ENCODE measurements around the gene ZNF804B.

Gene ZNF804B

DNA sequence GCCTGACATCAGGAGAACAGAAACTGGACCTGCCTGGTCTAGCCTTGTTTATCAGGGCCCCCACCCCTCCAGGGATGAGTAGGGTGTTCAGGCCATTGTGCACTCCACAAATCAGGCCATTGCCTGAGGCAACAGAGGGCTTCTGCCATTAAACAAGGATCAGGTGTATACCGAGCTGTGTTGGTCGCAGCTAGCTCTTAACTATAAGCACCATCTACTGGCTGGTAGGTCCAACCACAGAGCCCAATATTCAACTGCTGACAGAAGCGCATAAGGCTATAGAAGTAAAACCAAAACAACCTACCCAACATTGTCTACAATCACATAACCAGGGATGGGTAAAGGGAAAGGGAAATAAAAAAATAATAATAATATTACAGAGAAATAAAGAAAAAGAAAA is 487.7 kb downstream of the ZNF804B start:
- no peak for DNase-seq (ENCODE audit: low read depth in 3 of 3, low spot score in 1 of 3)

DNA sequence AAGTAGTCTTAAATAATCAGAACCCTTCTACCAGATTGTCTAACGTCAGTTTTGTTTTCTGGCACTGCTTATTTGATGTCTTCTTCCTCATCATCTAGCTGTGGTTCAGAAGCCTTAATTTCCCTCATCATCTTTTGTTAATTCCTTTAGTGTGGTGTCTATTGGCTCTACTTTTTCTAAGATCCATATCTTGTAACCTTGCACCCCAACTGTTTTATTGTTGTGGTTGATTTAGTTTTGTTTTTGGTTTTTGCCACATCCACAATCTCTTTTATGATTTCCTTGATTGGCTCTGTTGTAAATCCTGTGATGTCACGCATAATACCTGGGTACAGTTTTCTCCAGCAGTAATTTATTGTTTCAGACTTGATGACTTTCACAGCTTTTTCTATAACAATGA is 499.6 kb downstream of the ZNF804B start:
- DNase-seq (ENCODE audit: low read depth in 3 of 3, low spot score in 1 of 3), result no peak

DNA sequence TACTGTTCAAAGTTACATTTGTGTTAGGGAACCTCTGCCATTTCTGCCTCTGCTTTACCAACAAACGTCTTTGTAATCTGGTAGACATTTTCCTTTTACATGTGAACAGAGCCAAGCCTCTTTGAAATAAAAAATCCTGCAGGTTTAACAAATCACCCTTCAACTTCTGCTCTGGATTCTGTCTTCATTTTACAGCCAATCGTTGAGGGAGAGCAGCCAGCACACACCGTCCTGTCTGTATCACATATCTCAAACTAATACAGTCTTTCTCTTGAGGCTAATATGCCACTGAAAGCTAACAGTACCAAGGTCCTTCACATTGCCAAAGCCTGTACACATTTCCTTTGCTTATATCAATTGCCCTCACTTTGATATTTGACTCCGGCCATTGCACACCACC is 504.6 kb downstream of the ZNF804B start:
- no peak for DNase-seq (ENCODE audit: low read depth in 3 of 3, low spot score in 1 of 3)

DNA sequence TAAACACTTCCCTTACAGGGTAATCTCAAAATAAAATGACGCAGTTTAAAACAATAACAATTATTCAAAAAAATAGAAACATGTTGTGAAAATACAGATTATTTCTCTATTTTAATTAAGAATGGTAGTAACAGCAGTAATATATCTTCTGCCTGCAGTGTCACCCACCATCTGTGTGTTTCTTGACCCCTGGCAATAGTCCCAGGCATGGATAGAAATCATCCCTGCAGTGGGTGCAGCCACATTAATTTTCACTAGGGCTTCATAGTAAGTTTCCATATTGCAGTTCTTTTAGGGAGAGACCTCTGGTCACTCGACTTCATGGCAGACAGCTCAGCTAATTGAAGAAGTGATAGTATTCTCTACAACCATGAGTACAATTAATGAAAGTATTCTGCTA is 506.1 kb downstream of the ZNF804B start:
- no peak for DNase-seq (ENCODE audit: low read depth in 3 of 3, low spot score in 1 of 3)

DNA sequence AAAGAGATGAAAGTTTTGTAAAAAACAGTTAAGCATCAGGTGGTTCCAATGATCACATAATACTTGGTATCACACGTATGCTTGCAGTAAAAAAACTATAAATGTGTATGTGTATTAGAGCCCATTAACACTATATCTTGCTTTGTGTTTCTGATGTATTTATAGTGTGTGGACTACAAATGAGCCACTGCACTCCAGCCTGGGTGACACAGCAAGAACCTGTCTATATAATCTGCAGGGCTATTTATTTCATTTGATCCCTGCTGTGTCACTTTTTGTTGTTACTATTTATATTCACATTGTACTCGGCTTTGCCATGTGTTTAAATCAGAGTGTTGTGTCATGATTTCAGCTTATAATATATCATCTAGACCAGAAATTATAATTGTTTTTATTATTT is 523.8 kb downstream of the ZNF804B start:
- DNase-seq (ENCODE audit: low read depth in 3 of 3, low spot score in 1 of 3), result no peak

DNA sequence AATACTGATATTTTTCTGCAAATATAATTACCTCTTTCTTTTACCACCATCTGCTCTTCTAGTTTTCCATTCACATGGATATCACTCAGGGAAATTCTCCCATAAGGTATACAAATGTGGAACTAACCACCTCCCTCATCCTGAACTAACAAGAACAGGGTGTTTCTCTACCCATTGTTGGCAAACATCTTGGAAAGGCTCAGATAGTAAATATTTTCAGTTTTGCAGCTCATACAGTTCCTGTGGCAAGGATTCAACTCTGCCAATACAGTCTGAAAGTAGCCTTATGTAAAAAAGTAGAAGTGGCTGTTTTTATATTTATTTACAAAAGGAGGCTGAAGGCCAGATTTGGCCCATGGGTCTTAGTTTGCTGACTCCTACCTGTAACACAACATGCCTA is 549.0 kb downstream of the ZNF804B start:
- no peak for DNase-seq (ENCODE audit: low read depth in 3 of 3, low spot score in 1 of 3)

DNA sequence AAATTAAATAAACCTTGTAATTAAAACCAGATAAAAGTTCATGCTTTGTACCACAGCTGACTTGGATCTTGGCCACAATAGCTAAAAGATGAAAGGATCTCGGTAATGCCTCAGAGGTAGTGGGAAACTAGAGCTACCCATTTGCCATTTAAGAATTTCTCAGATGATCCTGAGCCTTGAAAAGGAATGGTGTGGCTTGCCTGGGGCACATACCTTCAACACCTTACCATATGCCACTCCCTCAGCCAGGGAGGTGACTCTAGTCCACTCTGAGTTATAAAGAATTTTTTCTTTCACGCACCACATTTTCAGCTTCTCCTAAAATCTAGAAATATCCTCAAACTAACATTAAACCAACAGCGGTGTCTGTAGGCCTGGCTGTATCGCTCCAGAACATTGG is 552.4 kb downstream of the ZNF804B start:
- no peak for DNase-seq (ENCODE audit: low read depth in 3 of 3, low spot score in 1 of 3)

DNA sequence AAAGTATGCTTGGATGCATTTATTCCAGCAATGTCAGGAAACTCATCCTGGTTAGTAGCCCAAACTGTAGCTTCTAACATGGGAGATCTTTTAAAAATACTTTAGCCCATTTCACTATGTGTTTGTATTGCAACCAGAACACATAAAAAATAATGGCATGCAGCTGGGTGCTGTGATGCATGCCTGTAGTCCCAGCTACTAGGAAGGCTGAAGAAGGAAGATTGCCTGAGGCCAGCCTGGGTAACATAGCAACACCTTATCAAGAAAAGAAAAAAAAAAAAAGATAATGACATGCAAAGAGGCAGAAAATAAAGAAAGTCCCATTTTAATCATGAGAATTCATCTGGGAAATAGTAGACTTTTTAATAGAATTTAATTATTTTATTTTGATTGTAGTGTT is 553.1 kb downstream of the ZNF804B start:
- DNase-seq (ENCODE audit: low read depth in 3 of 3, low spot score in 1 of 3), result no peak

DNA sequence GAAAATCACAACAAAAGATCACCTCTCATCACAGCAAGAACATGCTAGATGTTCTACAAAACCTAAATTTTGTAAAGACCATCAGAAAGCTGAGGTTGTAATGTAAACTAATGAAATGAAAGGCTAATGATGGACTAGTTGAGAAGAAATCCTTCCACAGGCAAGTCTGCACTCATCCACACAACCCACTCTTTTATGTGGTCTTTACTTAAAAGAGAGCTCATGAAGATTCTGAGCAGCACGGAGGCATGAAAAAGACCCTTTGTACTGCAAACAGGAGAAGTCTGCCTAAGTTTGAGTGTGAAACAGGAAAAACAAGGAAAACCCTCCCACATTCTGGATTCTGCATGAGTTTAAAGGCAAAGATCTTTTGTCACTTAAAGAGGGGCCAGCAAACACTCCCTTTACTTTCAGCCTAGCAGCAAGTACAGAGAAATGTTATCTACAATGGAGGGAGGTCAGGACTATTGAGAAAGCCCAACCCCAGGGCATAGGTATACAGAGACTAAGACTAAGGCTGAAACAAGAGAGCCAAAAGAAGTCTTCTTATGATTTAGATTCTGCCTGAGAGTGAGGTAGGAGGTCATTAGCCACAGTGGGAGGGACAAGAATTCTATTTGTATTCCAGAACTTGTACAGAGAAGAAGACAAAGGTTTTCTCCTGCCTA is 557.2 kb downstream of the ZNF804B start:
- DNase-seq (ENCODE audit: low read depth in 3 of 3, low spot score in 1 of 3), result no peak

DNA sequence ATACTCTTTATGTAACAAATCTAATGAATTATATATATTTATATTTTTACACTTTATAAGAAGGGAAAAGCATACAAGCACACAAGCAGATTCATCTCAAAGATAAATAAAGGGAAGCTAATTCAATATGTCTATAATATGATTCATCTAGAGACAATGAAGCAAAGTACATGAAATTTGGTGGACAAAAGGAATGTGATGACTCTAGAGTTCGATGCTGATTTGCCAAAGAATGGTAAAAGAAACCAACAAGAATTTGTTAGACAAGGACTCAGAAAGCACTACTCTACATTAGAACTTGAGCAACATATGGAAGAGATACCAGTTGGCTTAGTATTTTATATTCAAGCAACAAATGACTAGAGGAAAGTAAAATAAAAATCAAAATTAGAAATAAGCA is 572.5 kb downstream of the ZNF804B start:
- DNase-seq (ENCODE audit: low read depth in 3 of 3, low spot score in 1 of 3), result no peak

DNA sequence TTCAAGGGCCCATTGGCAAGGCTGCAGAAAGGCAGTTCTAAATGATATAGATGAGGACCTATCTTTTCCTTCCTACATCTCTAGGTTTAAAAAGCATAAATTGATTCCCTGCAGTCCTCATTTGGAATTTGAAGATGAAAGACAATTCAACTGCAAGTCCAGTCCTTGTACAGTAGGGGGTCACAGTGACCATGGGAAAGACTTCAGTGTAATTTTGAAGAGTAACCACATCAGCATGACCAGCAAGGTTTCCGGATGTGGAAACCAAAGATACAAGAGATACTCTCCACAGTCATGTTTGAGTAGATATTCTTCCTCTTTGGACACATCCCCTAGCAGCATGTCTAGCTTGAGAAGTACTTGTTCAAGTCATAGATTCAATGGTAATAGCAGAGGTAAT is 575.3 kb downstream of the ZNF804B start:
- DNase-seq (ENCODE audit: low read depth in 3 of 3, low spot score in 1 of 3), result no peak

DNA sequence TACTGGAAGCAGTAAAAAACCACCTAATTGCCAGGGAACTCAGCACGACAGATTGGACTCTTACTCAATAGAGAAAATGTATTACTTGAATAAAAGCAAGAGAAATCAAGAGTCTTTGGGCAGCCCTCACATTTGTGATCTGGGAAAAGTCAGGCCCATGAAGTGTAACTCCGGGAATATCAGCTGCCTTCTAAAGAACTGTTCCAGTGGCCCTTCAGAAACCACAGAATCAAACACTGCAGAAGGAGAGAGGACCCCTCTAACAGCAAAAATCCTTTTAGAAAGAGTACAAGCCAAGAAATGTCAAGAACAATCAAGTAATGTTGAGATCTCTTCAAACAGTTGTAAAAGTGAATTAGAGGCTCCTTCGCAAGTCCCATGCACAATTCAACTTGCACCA is 576.0 kb downstream of the ZNF804B start:
- no peak for DNase-seq (ENCODE audit: low read depth in 3 of 3, low spot score in 1 of 3)

DNA sequence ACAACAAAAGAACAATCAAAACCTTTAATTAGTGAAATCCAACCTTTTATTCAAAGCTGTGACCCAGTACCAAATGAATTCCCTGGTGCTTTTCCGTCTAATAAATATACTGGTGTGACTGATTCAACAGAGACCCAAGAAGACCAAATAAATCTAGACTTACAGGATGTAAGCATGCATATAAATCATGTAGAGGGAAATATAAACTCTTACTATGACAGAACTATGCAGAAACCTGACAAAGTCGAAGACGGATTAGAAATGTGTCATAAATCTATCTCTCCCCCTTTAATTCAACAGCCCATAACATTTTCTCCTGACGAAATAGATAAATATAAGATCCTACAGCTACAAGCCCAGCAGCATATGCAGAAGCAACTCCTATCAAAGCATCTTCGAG is 576.6 kb downstream of the ZNF804B start:
- DNase-seq (ENCODE audit: low read depth in 3 of 3, low spot score in 1 of 3), result no peak

DNA sequence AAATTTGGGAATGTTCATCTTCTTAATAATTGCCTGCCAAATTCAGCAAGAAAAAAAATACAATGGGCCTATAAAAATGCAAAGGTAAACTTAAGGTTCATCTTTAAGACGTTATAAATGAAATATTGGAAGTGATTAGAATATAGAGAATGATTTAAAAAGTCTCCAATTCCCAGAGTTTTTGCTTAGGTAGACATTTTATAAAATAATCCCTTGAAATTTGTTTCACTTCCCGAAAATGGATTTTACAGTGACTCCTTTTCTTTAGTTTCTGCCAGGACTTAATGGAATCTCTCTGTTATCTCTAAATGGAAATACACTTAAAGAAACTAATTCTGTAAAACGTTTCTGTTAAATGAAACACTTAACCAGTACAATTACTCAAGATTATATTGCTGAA is 580.2 kb downstream of the ZNF804B start:
- no peak for DNase-seq (ENCODE audit: low read depth in 3 of 3, low spot score in 1 of 3)

DNA sequence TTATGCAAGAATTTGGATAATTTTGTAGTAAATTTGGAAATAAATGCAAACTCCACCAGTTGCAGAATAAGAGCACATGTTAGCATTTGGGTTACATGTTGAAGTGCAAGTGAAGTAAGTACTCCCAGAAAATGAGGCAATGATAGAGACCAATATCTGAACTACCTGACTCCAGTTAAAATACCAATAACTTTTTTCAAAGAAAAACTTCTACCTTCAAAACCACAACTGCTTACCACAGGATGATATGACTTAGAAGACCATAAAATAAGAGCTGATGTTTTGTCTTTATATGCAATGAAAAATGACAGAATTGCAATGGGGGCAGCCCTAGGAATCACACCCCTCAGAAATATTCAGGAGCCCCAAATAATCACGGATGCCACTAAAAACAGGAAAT is 597.6 kb downstream of the ZNF804B start:
- DNase-seq (ENCODE audit: low read depth in 3 of 3, low spot score in 1 of 3), result no peak

DNA sequence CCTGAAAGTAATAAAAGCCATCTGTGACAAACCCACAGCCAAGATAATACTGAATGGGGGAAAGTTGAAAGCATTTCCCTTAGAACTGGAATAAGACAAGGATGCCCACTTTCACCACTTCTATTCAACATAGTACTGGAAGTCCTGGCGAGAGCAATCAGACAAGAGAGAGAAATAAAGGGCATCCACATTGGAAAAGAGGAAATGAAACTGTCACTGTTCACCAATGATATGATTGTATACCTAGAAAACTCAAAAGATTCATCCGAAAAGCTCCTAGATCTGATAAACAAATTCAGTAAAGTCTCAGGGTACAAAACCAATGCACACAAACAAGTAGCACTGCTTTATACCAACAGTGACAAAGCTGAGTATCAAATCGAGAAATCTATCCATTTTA is 617.7 kb downstream of the ZNF804B start:
- no peak for DNase-seq (ENCODE audit: low read depth in 3 of 3, low spot score in 1 of 3)

DNA sequence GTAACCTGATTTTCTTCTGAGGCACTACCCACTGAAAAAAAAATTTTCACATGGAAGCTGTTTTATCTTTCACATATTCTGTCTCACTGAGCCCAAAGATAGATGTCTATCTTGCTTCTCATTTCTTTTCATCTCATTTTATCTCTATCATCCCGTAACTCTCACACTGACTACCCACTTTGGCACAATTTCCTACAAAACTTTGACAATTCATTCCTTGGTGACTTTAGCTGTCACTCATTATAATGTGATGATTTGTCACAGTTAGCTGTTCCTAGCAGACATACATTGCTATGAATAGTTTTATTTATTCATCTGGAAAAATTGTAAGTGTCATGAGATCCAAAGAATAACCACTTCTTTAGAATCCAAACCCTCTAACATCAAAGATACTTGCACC is 625.9 kb downstream of the ZNF804B start:
- no peak for DNase-seq (ENCODE audit: low read depth in 3 of 3, low spot score in 1 of 3)

Measured in stimulated activated CD4-positive, alpha-beta T cell treated with anti-CD3 and anti-CD28 coated beads, TNF-alpha, amount 100 ng/mL, for 1 hour (primary cell).